ENCODE measurements around the gene KLHL29.

The KLHL29 gene

DNA sequence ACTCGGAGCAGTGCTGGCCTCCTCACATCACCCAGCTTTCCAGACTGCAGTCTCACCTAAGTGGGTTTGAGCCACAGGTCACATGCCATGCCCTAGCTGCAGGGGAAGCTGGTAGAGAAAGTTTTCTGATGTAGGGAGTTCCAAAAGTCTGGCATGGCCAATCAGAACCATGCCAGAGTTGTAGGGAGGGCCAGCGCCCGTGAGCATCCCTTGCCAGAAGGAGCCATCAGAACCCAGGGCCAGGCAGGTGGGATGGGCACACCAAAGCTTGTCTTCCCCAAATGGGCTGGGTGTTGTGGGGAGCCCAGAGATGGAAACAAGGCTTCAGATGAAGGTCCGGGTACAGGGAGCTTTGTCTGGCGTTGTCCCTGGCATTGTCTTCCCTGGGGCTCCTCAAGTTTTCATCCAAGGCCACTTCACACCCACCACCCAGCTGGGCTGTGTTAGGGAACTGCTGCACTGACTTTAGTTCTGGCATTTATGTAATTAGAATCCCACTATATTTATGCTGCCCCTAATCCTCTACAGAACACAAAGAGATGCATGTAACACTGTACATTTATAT is 247.9 kb downstream of the KLHL29 start:
- DNase-seq (ENCODE audit: low read depth in 2 of 2): no peak

DNA sequence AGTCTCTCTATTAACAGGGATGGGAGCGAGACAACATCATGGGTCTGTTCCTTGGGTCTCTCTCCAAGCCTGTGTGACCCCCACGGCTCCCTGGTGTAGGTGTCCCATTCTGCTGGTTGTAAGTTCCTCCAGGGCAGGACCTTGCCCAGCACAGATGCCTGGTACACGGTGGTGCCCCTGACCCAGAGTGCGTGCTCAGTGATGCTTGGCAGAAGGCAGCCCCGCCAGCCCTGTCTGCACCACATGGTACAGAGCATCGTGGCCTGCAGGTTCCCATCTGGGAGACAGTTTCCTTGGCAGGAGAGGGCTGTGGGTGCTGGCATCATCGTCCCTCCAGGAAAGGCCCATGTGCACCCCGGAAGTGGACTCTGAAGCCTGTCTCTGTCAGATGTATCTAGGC is 249.0 kb downstream of the KLHL29 start:
- DNase-seq (ENCODE audit: low read depth in 2 of 2): no peak

DNA sequence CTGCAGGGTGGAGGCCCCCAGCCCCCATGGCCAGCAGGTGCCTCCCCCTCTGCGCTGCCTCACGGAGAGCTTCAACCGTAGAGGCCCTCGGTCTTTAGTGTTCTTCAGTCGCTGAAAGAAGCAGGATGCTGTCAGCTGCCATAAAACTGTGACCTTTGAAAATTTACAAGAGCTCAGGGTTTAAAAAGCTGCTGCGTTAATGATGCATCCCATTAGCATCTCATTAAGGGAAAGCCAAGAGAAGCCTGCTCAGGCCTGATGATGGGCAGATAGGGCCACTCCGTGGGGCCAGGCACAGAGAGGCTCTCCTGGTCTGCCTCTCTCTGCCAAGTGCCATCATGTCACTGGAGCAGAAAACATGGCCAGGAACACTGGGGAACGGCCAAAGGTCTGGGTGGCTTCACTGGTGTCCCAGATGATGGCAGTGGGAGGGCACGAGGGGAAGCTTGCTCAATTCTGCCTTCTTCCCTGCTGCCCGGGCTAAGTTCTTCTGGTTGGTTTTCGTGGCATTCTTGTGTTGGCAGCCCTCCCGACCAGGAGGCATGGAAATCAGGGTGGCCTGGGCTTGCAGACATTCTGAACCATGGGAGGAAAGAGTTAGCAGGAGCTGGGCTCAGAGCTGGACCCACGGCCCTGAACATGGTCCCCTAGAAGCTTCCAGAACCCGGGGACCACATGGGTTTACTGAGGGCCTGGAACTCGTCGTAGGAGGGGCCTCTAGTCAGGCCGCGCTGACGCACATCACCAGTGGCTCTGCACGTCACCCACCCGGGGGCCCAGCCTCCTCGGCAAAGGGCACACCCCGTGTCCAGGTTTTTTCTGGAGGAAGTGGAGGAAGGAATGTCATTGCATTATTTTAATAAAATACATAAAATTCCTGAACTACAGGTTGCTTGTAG is 250.7 kb downstream of the KLHL29 start:
- no peak for DNase-seq (ENCODE audit: low read depth in 2 of 2)

DNA sequence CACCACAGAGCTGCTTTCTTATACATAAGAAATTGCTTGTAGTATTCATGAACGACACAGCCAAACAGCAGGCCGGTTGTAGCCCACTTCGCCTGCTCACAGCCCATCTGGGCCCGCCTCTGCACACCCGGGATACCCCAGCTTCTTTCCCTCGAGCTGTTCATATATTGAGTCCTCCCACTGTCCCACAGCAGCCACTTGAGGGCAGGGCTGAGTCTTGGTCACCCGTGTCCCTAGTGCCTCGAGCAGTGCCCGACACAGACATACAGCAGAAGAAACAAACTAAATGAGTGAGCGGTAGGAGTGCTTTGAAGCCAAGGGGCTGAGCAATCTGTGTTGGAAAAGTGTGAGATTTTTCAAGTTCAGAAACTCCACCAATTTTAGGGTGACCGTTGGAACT is 251.4 kb downstream of the KLHL29 start:
- no peak for DNase-seq (ENCODE audit: low read depth in 2 of 2)

DNA sequence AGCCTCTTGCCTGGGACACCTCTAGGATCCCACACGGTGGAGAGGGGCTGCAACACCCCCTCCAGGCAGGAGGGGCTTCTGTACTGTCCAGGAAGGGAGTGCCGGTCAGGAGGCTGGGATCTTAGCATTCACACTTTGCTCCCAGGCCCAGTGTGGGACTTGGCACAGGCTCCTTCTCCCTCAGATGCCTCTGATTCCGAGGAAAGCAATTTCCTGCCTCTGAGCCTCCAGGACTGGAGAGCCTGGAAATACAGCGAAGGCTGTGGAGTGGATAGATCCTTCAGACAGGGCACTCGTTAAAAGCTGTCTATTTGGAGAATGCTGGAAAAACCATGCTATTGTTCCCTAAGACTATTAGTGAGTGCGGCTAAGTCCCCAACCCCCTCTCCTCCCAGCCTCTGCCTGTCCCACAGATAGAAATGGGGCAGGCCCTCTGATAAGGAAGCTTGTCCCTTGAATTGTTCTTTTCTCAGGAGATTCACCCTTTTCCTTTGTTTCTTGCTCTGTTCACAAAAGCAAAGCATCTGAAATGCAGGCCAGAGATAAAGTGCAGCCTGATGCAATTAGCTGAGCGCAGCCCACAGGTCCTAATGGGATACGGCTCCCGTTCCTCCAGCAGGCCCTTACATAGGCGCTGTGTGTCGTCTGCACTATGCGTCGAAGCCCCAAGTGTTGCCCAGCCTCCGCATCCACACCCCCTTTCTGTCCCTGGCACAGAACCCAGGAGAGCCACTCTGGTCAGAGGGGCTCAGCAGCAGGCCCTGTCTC is 252.2 kb downstream of the KLHL29 start:
- no peak for DNase-seq (ENCODE audit: low read depth in 2 of 2)

DNA sequence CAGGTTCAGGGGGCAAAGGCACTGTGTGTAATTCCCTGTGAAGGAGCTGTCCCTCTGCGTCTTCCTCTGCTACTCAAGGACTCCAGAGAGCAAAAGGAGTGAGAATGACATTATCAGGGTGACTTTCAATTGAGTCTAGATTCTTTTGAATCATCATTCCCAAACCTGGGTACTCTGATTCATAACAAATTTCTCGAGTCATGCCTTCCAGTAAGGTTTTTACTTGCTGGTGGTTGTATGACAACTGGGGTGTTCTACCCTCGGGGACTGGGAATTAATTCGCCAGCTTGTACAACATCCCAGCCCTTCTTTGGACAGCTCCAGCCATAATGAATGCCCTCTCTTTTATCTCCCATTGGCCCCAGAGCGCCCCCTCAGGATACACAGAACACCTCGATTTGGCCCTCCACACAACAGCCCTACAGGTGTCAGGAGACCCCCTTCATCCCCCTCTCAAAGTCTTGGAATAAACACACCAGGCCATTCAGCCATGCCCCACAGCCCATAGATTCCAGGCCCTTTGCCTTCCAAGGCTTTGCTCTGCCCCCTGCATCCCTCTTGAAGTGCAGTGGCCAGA is 254.5 kb downstream of the KLHL29 start:
- no peak for DNase-seq (ENCODE audit: low read depth in 2 of 2)

DNA sequence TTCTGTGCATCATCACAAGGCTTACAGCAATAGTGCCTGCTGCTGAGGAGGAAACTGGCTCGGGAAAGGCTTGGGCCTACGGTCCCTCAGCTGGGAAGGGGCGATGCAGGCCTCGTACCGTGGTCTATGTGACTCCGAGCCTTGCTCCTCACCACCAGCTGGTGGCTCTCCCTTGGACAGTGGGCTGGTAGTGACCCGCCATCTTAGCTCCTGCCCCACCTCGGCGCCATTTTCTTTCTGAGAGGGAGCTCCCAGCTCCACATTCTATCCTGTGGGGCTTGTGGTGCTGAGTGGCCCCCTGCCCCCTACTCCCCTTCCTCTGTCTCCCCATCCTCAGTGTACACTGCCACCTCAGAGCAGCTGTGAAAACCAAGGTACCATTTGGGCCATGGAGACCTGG is 255.7 kb downstream of the KLHL29 start:
- no peak for DNase-seq (ENCODE audit: low read depth in 2 of 2)

DNA sequence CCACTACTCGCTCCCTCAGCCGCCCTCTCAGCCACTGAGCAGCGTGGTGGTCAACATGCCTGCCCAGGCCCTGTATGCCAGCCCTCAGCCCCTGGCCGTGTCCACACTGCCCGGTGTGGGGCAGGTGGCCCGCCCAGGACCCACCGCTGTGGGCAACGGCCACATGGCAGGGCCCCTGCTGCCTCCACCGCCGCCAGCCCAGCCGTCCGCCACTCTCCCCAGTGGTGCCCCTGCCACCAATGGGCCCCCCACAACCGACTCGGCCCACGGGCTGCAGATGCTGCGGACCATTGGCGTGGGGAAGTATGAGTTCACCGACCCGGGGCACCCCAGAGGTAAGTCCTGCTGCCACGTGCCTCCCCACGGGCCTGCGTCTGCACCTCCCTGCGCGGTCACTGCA is 257.5 kb downstream of the KLHL29 start:
- DNase-seq (ENCODE audit: low read depth in 2 of 2): no peak

DNA sequence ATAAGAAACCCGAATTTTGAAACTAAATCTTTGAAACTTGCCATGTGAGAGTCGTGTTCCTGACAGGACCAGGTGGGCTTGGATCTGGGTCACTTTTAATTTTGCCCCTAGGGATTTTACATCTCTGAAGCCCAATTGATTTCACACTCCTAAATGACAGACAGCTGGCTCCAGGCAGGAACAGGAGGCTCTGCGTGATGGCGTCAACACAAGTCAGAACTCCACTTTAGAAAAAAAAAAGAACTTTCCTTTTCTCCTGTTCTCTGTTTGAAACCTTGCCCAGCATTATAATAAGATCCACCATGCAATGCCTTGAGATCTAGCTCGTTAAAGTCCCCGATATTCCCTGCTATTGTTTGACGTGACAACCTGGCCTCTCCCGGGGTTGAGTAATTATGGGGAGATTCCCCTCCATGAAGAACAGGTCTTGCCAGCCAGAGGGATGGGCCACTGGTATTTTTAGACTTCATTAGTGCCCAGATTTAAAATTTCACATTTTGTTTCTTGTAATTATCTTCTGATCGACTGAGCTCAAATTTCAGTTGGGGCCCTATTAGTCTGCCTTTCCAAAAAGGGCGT is 260.3 kb downstream of the KLHL29 start:
- DNase-seq (ENCODE audit: low read depth in 2 of 2): no peak

DNA sequence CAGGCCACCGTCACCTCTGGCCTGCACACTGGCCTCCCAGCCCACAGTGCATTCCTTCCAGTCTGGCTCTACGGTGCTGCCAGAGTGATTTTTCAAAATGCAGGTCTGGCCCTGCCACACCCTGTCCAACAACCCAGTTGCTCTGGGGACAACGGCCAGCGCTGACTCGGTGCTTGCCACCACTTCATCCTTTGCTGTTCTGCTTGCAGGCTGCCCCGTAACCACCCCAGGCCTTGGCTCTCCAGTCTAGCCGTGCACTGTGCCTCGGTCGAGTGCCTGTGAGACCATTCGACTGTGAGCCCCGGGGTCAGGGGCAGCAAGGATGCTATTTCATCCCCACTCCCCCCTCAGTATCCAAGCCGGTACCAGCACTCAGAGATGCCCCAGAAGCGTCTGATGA is 262.6 kb downstream of the KLHL29 start:
- DNase-seq (ENCODE audit: low read depth in 2 of 2): no peak

DNA sequence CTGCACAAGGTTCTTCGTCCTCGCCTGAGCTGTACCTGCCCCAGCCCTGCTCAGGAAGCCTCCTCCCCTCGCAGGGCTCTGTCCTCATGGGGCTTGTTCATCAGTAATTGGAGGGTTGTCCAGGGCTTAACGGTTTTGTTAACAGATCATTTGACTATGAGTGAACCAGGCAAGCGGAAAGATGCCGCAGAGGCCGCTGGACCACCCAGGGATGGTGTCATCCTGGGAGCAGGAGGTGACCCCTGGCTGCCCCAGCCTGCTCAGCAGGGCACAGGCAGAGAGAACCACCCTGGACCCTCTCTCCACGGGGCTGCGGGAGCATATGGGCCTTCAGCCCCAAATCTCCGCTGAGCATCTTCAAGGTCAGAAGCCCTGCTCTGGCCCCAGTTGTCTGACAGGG is 264.3 kb downstream of the KLHL29 start:
- DNase-seq (ENCODE audit: low read depth in 2 of 2): no peak

DNA sequence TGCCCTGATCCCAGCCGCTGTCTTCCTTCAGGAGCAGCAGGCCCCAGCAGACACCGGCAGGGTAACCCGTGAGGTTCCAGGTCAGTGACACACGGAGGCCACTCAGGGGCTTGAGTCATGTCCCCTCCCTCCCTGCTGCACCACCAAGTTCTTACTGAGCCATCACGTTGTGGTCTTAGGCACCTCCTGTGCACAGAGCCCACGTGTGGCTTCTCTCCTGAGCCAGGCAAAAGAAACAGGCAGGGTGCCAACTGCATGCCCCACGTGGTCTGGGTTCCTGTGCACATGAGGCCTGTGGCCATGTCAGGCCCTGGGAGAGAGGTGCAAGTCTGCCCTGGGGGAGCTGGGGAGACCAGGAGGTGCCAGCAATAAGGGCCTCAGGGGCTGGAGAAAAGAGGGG is 264.8 kb downstream of the KLHL29 start:
- DNase-seq (ENCODE audit: low read depth in 2 of 2): no peak

DNA sequence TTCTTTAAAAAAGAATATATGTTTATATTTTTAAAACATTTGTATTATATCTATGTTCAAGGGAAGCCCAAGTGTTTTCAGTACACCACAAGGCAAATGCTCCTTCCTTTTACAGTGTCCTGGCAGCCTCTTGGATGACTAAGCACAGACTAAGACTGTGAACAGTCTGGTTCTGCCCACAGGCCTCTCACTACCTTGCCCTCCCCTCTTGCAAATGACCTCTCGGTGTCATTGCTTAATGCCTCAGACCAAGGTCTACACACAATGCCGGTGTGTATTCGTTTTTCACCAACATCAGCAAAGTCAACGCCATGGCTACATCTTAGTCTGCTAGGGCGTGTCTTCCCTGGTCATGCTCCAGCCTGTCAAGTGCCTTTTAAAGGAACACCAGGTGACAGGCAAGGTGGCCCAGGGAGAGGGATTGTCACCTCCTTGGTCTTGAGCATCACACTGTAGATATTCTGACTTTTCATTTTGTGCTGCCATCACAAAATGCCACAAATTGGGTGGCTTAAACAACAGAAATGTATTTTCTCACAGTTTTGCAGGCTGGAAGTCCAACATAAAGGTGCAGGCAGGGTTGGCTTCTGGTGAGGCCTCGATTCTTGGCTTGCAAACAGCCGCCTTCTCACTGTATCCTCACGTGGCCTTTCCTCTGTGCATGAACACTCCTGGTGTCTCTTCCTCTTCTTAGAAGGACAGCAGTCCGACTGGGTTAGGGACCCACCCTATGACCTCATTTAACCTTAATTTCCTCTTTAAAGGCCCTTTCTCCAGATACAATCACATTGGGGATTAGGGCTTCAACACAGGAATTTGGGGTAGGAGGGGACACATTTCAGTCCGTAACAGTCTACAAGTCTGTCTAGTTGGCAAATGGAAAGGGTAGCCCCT is 266.5 kb downstream of the KLHL29 start:
- no peak for DNase-seq (ENCODE audit: low read depth in 2 of 2)

DNA sequence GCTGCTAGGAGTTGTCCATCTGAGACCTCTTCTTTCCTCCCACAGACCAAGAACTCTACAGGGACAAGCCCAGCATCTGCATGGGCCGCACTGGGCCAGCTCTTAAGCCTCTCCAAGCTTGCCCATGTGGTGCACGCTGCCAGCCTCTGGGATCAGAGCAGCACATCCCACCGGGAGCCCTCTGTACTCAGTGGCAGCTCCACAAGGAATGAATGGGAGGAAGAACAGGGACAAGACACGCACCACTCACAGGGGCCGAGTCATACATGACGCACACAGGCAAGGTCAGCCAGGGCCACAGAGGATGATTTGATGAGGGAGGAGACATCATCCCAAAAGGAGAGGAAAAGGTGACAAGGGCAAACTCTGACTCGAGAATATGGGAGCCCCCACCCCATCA is 268.3 kb downstream of the KLHL29 start:
- DNase-seq (ENCODE audit: low read depth in 2 of 2): no peak

DNA sequence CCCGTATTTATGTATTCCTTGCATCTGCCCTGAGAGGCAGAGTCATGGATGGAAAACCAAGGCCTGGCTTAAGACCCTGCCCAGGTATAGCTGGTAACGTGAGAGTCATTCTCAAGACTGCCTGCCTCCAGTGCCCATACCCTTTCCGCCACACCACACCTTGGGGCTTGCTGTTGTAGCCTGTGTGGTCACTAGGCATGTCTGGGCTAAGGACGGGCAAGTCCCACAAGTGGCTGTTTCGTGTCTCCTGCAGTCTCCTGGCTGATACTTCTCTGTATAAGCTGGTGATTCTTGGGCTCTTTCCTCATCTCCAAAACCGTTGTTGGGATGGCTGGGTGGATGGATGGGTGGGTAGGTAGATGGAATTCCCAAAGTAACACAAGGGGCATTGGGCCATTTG is 269.8 kb downstream of the KLHL29 start:
- DNase-seq (ENCODE audit: low read depth in 2 of 2): no peak

DNA sequence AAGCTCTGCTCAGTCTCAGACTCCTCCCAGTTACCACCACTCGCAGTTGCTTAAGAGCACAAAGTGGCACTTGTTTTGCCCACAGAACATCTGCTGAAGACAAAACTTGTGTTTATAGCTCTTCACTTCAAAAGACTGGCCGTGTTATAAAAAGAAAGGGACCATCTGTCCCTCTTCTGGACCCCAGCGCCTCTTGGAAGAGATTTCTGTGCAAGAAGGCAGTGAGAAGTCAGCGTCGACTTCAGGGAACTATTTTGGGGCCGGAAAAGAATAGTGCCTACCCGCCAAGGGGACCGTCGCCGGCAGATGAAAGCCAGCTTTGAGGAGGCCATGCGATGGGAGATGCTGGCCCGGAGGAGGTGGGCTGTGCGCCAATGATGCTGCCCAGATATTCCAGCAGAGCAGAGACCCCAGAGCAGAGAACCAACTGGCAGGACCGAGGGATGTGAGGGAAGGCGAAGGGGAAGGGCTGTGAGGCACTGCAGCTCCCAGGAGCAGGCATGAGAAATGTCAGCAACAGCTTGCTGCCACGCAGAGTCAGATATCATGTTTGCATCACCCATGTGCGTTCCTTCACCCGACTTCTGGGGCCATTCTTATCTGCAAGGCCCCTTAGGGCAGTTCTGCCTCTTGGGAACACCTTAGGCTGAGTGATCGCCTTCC is 271.1 kb downstream of the KLHL29 start:
- DNase-seq (ENCODE audit: low read depth in 2 of 2): no peak

DNA sequence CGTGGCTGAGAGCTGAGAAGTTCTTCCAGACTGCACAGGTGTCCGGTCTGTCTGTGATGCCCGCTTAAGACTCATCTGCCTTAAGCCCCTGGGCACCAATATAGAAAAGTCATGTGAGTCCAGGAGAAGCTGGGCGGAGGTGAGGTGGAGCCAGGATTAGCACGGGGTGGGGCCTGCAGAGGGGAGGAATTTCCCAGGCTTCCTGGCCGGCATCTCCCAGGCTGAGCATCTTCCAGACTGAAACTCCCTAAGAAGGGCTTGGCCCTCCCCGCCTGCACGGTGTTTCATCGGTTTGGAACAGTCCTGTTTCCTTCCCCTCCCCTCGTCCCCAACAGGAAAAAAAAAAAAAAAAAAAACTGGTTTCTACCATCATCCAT is 271.6 kb downstream of the KLHL29 start:
- DNase-seq (ENCODE audit: low read depth in 2 of 2): no peak

DNA sequence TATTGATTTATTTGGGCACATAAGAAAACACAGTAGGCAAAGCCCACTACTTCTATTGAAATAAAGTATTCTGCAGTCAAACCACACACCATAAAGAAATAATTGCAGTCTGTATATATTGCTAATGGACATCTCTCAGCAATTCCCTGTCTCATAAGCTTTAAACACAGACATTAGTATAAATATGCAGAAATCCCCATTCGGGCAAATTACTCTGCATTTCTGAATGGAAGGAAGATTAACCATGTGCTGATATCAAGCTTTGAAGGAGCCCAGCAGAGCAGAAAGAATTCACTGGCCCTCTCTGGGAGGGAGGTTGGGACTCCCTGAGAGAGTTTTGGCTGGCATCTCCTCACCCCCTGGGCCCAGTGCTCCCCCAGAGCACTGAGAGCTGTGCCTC is 272.4 kb downstream of the KLHL29 start:
- no peak for DNase-seq (ENCODE audit: low read depth in 2 of 2)

DNA sequence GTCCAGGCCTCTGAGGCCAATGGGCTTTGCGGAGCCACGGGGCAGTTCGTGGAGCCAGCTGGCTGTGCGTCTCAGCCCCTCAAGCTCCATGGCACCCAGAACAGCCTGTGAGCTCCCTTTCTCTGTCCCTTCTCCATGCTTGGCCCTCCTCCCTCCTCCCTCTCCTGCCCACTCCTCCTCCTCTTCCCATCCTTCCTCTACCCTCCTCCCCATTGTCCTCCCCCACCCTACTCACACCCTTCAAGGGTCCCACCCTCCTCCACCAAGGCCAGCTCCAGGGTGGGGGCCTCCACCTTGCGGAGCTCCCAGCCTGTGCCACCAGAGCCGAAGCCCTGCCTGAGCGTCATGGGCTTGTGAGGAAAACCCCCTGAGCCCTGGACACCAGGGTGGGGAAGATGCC is 273.0 kb downstream of the KLHL29 start:
- no peak for DNase-seq (ENCODE audit: low read depth in 2 of 2)

DNA sequence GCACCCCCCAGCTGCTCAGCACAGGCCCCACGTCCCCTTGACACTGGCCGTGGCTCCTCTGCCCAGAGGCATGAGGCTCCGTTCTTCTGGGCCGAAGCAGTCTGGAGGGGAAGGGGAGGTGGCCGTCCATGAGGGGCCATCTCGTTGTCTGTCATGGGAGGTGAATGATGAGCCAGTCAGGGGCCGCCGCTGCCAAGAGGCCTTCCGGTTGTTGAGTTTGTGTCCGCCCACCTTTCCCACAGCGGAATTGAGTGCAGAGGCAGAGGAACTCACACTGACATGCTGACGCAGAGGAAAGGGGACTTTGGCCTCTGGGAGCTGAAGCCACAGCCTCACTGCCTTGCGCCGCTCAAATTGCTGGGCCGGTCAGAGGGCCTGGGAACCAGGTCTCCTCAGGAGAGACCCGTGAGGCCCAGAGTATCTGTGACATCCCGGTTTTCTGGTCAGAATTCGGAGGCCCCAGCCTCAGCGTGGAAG is 273.5 kb downstream of the KLHL29 start:
- DNase-seq (ENCODE audit: low read depth in 2 of 2): no peak

Measured in stimulated activated CD8-positive, alpha-beta memory T cell treated with anti-CD3 and anti-CD28 coated beads, Interleukin-15, amount 100 ng/mL, for 4 hours (primary cell).